CD4-positive, alpha-beta T cell treated with Interferon alpha-2 for 1 hour (primary cell): ENCODE results near the gene CDHR3.
"Not testable (repeated sequence)": the region's sequence is repeated elsewhere in the genome, so short reads cannot be mapped to it uniquely, and the experiment has no call there.

ENCODE experiments used
- DNase-seq, 2 donors: peaks; one replicate each; pipeline ENCODE4 v3.0.0-alpha.2; 2020 to 2022

CDHR3 gene

GRCh38 chr7:105972276-105972675 lies 9.2 kb downstream of the CDHR3 start:
- DNase-seq = no peak

- DNase-seq = no peak
Measured at GRCh38 chr7:105974471-105974870, 11.4 kb downstream of the CDHR3 start.

GRCh38 chr7:105975770-105976417 lies 12.8 kb downstream of the CDHR3 start:
- no peak for DNase-seq

GRCh38 chr7:105976868-105977267 lies 13.8 kb downstream of the CDHR3 start:
- no peak for DNase-seq

GRCh38 chr7:105978035-105978434 lies 15.0 kb downstream of the CDHR3 start:
- no peak for DNase-seq

- no peak for DNase-seq
Measured at GRCh38 chr7:105978974-105979373, 15.9 kb downstream of the CDHR3 start.

GRCh38 chr7:105979405-105979804 lies 16.3 kb downstream of the CDHR3 start:
- DNase-seq = no peak

- no peak for DNase-seq
Measured at GRCh38 chr7:105980645-105981396, 17.8 kb downstream of the CDHR3 start.

- DNase-seq = no peak
Measured at GRCh38 chr7:105982388-105982787, 19.3 kb downstream of the CDHR3 start.

- not testable (repeated sequence) for DNase-seq
Measured at GRCh38 chr7:105984808-105985207, 21.7 kb downstream of the CDHR3 start.

GRCh38 chr7:105985229-105985628 lies 22.2 kb downstream of the CDHR3 start:
- no peak for DNase-seq

GRCh38 chr7:105985672-105986215 lies 22.7 kb downstream of the CDHR3 start:
- DNase-seq = no peak

GRCh38 chr7:105987046-105987445 lies 24.0 kb downstream of the CDHR3 start:
- no peak for DNase-seq

GRCh38 chr7:105988276-105988675 lies 25.2 kb downstream of the CDHR3 start:
- no peak for DNase-seq

GRCh38 chr7:105989191-105989590 lies 26.1 kb downstream of the CDHR3 start:
- no peak for DNase-seq

GRCh38 chr7:105989686-105990085 lies 26.6 kb downstream of the CDHR3 start:
- no peak for DNase-seq

- no peak for DNase-seq
Measured at GRCh38 chr7:105990141-105990540, 27.1 kb downstream of the CDHR3 start.

- DNase-seq = no peak
Measured at GRCh38 chr7:105990727-105991453, 27.8 kb downstream of the CDHR3 start.

GRCh38 chr7:105992905-105993304 lies 29.8 kb downstream of the CDHR3 start:
- DNase-seq = no peak

- no peak for DNase-seq
Measured at GRCh38 chr7:105996860-105997737, 34.0 kb downstream of the CDHR3 start.

- no peak for DNase-seq
Measured at GRCh38 chr7:105999256-105999655, 36.2 kb downstream of the CDHR3 start.

GRCh38 chr7:106001196-106001595 lies 38.1 kb downstream of the CDHR3 start:
- DNase-seq = no peak

- no peak for DNase-seq
Measured at GRCh38 chr7:106001886-106002285, 38.8 kb downstream of the CDHR3 start.
